Amygdala (tissue), 56 donors: ENCODE results near the gene LOXL4.
"Not testable (repeated sequence)": the region's sequence is repeated elsewhere in the genome, so short reads cannot be mapped to it uniquely, and the experiment has no call there.

ENCODE experiments used
- DNase-seq, 56 donors: peaks; one replicate each; lab custom pipeline; 2025; lab: John Stamatoyannopoulos, UW

The LOXL4 gene

GRCh38 chr10:98248018-98248417, 20.0 kb downstream of the LOXL4 start:
- DNase-seq, result no peak

- DNase-seq, result peak in 1 of 56 donors; percentile 22
Measured at GRCh38 chr10:98246911-98247805, 20.8 kb downstream of the LOXL4 start.

- no peak for DNase-seq
Measured at GRCh38 chr10:98244586-98244985, 23.4 kb downstream of the LOXL4 start.

GRCh38 chr10:98244141-98244540, 23.9 kb downstream of the LOXL4 start:
- no peak for DNase-seq

- peak in 1 of 56 donors; percentile 41 for DNase-seq
Measured at GRCh38 chr10:98242823-98243222, 25.2 kb downstream of the LOXL4 start.

- no peak for DNase-seq
Measured at GRCh38 chr10:98240524-98240923, 27.5 kb downstream of the LOXL4 start.

GRCh38 chr10:98238391-98238790, 29.6 kb downstream of the LOXL4 start:
- no peak for DNase-seq

- DNase-seq, result no peak
Measured at GRCh38 chr10:98236862-98237261, 31.1 kb downstream of the LOXL4 start.

- no peak for DNase-seq
Measured at GRCh38 chr10:98235846-98236245, 32.1 kb downstream of the LOXL4 start.

- DNase-seq, result no peak
Measured at GRCh38 chr10:98231417-98231816, 36.6 kb downstream of the LOXL4 start.

GRCh38 chr10:98228266-98228665, 39.7 kb downstream of the LOXL4 start:
- not testable (repeated sequence) for DNase-seq

- DNase-seq, result not testable (repeated sequence)
Measured at GRCh38 chr10:98227713-98228112, 40.3 kb downstream of the LOXL4 start.

GRCh38 chr10:98226508-98227144, 41.4 kb downstream of the LOXL4 start:
- no peak for DNase-seq

- no peak for DNase-seq
Measured at GRCh38 chr10:98224996-98225395, 43.0 kb downstream of the LOXL4 start.

GRCh38 chr10:98224509-98224908, 43.5 kb downstream of the LOXL4 start:
- no peak for DNase-seq

- DNase-seq, result no peak
Measured at GRCh38 chr10:98223874-98224273, 44.1 kb downstream of the LOXL4 start.

GRCh38 chr10:98217801-98218200, 50.2 kb downstream of the LOXL4 start:
- DNase-seq, result no peak

GRCh38 chr10:98215373-98215772, 52.6 kb downstream of the LOXL4 start:
- DNase-seq, result no peak

- DNase-seq, result no peak
Measured at GRCh38 chr10:98213740-98214139, 54.3 kb downstream of the LOXL4 start.

GRCh38 chr10:98212196-98212595, 55.8 kb downstream of the LOXL4 start:
- DNase-seq, result no peak

- DNase-seq, result no peak
Measured at GRCh38 chr10:98209441-98209840, 58.6 kb downstream of the LOXL4 start.

- DNase-seq, result no peak
Measured at GRCh38 chr10:98208925-98209324, 59.1 kb downstream of the LOXL4 start.
